ENCODE measurements around the gene SCIN. TPM values are rescaled to one million over a fixed set of nuclear protein-coding genes. Genes with fewer than 3 reads are reported as not detected.

Gene SCIN
- total RNA-seq, 1 donor from 2014 or later: 1.0 TPM

GRCh38 chr7:12565873-12566272, 4.6 kb upstream of the SCIN start:
- H3K9ac ChIP-seq (ENCODE audit: low read depth in 1 of 3, low read length in 3 of 3): no peak overlapping the region
- no peak overlapping the region for H3K4me3 ChIP-seq (ENCODE audit: low read length in 3 of 3)
- peaks cover 13 to 29% (median 22%) of the 10 kb centered on the region in 3 donors for H3K27me3 ChIP-seq (ENCODE audit: control insufficient read depth in 3 of 3, insufficient read depth in 3 of 3, low read length in 3 of 3)
- H3K9me3 ChIP-seq (ENCODE audit: control insufficient read depth in 3 of 3, low read length in 3 of 3): no peaks in the 10 kb centered on the region
- no peak overlapping the region for H3K27ac ChIP-seq (ENCODE audit: low read depth, low read length)
- peaks cover 0 to 10% (median 8%) of the 10 kb centered on the region in 3 donors for H3K4me1 ChIP-seq (ENCODE audit: control insufficient read depth in 3 of 3, insufficient read depth in 3 of 3, low read length in 3 of 3)
- H3K36me3 ChIP-seq (ENCODE audit: control insufficient read depth in 3 of 3, insufficient read depth in 3 of 3, low read length in 3 of 3): no peaks in the 10 kb centered on the region

DNA sequence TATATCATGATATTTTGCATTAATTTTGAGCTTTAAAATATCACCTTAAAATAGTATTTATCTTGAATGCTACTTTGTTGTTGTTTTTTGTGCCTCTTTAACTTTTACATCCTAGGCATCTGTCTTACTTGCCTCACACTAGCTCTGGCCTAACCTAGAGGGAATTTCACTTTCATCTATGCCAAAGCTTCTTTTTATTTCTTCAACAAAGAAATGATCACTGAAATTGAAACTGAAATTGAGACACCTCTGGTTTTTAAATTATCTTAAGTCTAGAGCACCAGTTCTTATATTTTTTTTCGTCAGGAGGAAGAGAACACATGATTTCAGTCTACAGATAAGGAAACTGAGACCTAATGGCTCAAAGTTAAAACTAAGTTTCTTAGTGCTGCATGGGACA, 3.5 kb upstream of the SCIN start:
- H3K27me3 ChIP-seq (ENCODE audit: control insufficient read depth in 3 of 3, insufficient read depth in 3 of 3, low read length in 3 of 3): peaks cover 22 to 33% (median 26%) of the 10 kb centered on the region in 3 donors

GRCh38 chr7:12569673-12570072, 847 bp upstream of the SCIN start:
- no peaks in the 10 kb centered on the region for H3K36me3 ChIP-seq (ENCODE audit: control insufficient read depth in 3 of 3, insufficient read depth in 3 of 3, low read length in 3 of 3)
- peaks cover 22 to 33% (median 26%) of the 10 kb centered on the region in 3 donors for H3K27me3 ChIP-seq (ENCODE audit: control insufficient read depth in 3 of 3, insufficient read depth in 3 of 3, low read length in 3 of 3)
- H3K4me1 ChIP-seq (ENCODE audit: control insufficient read depth in 3 of 3, insufficient read depth in 3 of 3, low read length in 3 of 3): peaks cover 0 to 14% (median 8%) of the 10 kb centered on the region in 3 donors
- H3K27ac ChIP-seq (ENCODE audit: low read depth, low read length): no peak overlapping the region
- no peaks in the 10 kb centered on the region for H3K9me3 ChIP-seq (ENCODE audit: control insufficient read depth in 3 of 3, low read length in 3 of 3)
- no peak overlapping the region for H3K4me3 ChIP-seq (ENCODE audit: low read length in 3 of 3)
- no peak overlapping the region for H3K9ac ChIP-seq (ENCODE audit: low read depth in 1 of 3, low read length in 3 of 3)

More for the DNA sequence above, 3.5 kb upstream of the SCIN start:
- H3K4me1 ChIP-seq (ENCODE audit: control insufficient read depth in 3 of 3, insufficient read depth in 3 of 3, low read length in 3 of 3): peaks cover 0 to 14% (median 8%) of the 10 kb centered on the region in 3 donors
- H3K27ac ChIP-seq (ENCODE audit: low read depth, low read length): no peak overlapping the region
- no peaks in the 10 kb centered on the region for H3K36me3 ChIP-seq (ENCODE audit: control insufficient read depth in 3 of 3, insufficient read depth in 3 of 3, low read length in 3 of 3)
- H3K4me3 ChIP-seq (ENCODE audit: low read length in 3 of 3): no peak overlapping the region
- no peak overlapping the region for H3K9ac ChIP-seq (ENCODE audit: low read depth in 1 of 3, low read length in 3 of 3)
- H3K9me3 ChIP-seq (ENCODE audit: control insufficient read depth in 3 of 3, low read length in 3 of 3): no peaks in the 10 kb centered on the region

GRCh38 chr7:12570168-12570533, 369 bp upstream of the SCIN start:
- Histone ChIP-seq H3K4me3 (ENCODE audit: low read length in 3 of 3) (peak overlapping the region; percentile 17 to 57 (median 45)), H3K27me3 (ENCODE audit: control insufficient read depth in 3 of 3, insufficient read depth in 3 of 3, low read length in 3 of 3) (peaks cover 22 to 33% (median 26%) of the 10 kb centered on the region in 3 donors), H3K36me3 (ENCODE audit: control insufficient read depth in 3 of 3, insufficient read depth in 3 of 3, low read length in 3 of 3) (no peaks in the 10 kb centered on the region), H3K9ac (ENCODE audit: low read depth in 1 of 3, low read length in 3 of 3) (no peak overlapping the region), H3K4me1 (ENCODE audit: control insufficient read depth in 3 of 3, insufficient read depth in 3 of 3, low read length in 3 of 3) (peaks cover 0 to 14% (median 8%) of the 10 kb centered on the region in 3 donors), H3K27ac (ENCODE audit: low read depth, low read length) (no peak overlapping the region), H3K9me3 (ENCODE audit: control insufficient read depth in 3 of 3, low read length in 3 of 3) (no peaks in the 10 kb centered on the region)

GRCh38 chr7:12571691-12572090, 1.2 kb downstream of the SCIN start:
- H3K36me3 ChIP-seq (ENCODE audit: control insufficient read depth in 3 of 3, insufficient read depth in 3 of 3, low read length in 3 of 3): no peaks in the 10 kb centered on the region

GRCh38 chr7:12572941-12573575, 2.5 kb downstream of the SCIN start:
- H3K27ac ChIP-seq (ENCODE audit: low read depth, low read length): no peak overlapping the region
- H3K4me3 ChIP-seq (ENCODE audit: low read length in 3 of 3): no peak overlapping the region
- no peaks in the 10 kb centered on the region for H3K36me3 ChIP-seq (ENCODE audit: control insufficient read depth in 3 of 3, insufficient read depth in 3 of 3, low read length in 3 of 3)
- H3K27me3 ChIP-seq (ENCODE audit: control insufficient read depth in 3 of 3, insufficient read depth in 3 of 3, low read length in 3 of 3): peaks cover 22 to 29% (median 24%) of the 10 kb centered on the region in 3 donors
- no peaks in the 10 kb centered on the region for H3K9me3 ChIP-seq (ENCODE audit: control insufficient read depth in 3 of 3, low read length in 3 of 3)
- H3K4me1 ChIP-seq (ENCODE audit: control insufficient read depth in 3 of 3, insufficient read depth in 3 of 3, low read length in 3 of 3): peaks cover 0 to 14% (median 8%) of the 10 kb centered on the region in 3 donors
- no peak overlapping the region for H3K9ac ChIP-seq (ENCODE audit: low read depth in 1 of 3, low read length in 3 of 3)

More at GRCh38 chr7:12571691-12572090, 1.2 kb downstream of the SCIN start:
- Histone ChIP-seq H3K27ac (ENCODE audit: low read depth, low read length) (no peak overlapping the region), H3K9ac (ENCODE audit: low read depth in 1 of 3, low read length in 3 of 3) (no peak overlapping the region), H3K4me3 (ENCODE audit: low read length in 3 of 3) (no peak overlapping the region), H3K9me3 (ENCODE audit: control insufficient read depth in 3 of 3, low read length in 3 of 3) (no peaks in the 10 kb centered on the region), H3K27me3 (ENCODE audit: control insufficient read depth in 3 of 3, insufficient read depth in 3 of 3, low read length in 3 of 3) (peaks cover 22 to 33% (median 26%) of the 10 kb centered on the region in 3 donors), H3K4me1 (ENCODE audit: control insufficient read depth in 3 of 3, insufficient read depth in 3 of 3, low read length in 3 of 3) (peaks cover 0 to 14% (median 8%) of the 10 kb centered on the region in 3 donors)

- no peak overlapping the region for H3K4me3 ChIP-seq (ENCODE audit: low read length in 3 of 3)
- peaks cover 19 to 21% (median 20%) of the 10 kb centered on the region in 3 donors for H3K27me3 ChIP-seq (ENCODE audit: control insufficient read depth in 3 of 3, insufficient read depth in 3 of 3, low read length in 3 of 3)
- H3K27ac ChIP-seq (ENCODE audit: low read depth, low read length): no peak overlapping the region
- H3K36me3 ChIP-seq (ENCODE audit: control insufficient read depth in 3 of 3, insufficient read depth in 3 of 3, low read length in 3 of 3): no peaks in the 10 kb centered on the region
- H3K9ac ChIP-seq (ENCODE audit: low read depth in 1 of 3, low read length in 3 of 3): no peak overlapping the region
- peaks cover 0 to 14% (median 8%) of the 10 kb centered on the region in 3 donors for H3K4me1 ChIP-seq (ENCODE audit: control insufficient read depth in 3 of 3, insufficient read depth in 3 of 3, low read length in 3 of 3)
- H3K9me3 ChIP-seq (ENCODE audit: control insufficient read depth in 3 of 3, low read length in 3 of 3): no peaks in the 10 kb centered on the region
These were observed 3.4 kb downstream of the SCIN start for GRCh38 chr7:12573885-12574284.

GRCh38 chr7:12578930-12579640, 8.6 kb downstream of the SCIN start:
- no peaks in the 10 kb centered on the region for H3K36me3 ChIP-seq (ENCODE audit: control insufficient read depth in 3 of 3, insufficient read depth in 3 of 3, low read length in 3 of 3)
- no peak overlapping the region for H3K27ac ChIP-seq (ENCODE audit: low read depth, low read length)
- no peaks in the 10 kb centered on the region for H3K27me3 ChIP-seq (ENCODE audit: control insufficient read depth in 3 of 3, insufficient read depth in 3 of 3, low read length in 3 of 3)
- H3K9ac ChIP-seq (ENCODE audit: low read depth in 1 of 3, low read length in 3 of 3): no peak overlapping the region
- no peaks in the 10 kb centered on the region for H3K4me1 ChIP-seq (ENCODE audit: control insufficient read depth in 3 of 3, insufficient read depth in 3 of 3, low read length in 3 of 3)
- H3K4me3 ChIP-seq (ENCODE audit: low read length in 3 of 3): no peak overlapping the region
- no peaks in the 10 kb centered on the region for H3K9me3 ChIP-seq (ENCODE audit: control insufficient read depth in 3 of 3, low read length in 3 of 3)

DNA sequence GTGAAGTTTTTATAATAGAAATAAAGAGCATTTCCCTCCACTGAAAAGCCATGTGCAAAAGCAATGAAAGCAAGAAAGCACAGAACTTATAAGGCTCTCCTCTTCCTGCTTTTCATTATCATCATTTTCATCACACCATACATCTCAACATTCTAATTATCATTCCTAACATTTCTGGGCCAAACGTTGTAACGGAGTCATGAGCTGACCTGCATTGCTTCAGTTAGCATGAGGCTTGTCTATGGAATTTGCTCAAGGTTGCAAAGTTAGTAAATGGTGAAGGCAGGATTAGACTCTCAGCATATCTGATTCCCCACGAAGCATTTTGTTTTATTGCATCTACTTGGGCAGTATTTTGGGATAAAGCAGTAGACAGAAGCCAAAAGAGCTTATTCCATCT, 11.4 kb downstream of the SCIN start:
- Histone ChIP-seq H3K27ac (ENCODE audit: low read depth, low read length) (no peak overlapping the region), H3K9ac (ENCODE audit: low read depth in 1 of 3, low read length in 3 of 3) (no peak overlapping the region)

GRCh38 chr7:12582362-12582761, 11.8 kb downstream of the SCIN start:
- no peak overlapping the region for H3K27ac ChIP-seq (ENCODE audit: low read depth, low read length)
- H3K9me3 ChIP-seq (ENCODE audit: control insufficient read depth in 3 of 3, low read length in 3 of 3): no peaks in the 10 kb centered on the region
- H3K36me3 ChIP-seq (ENCODE audit: control insufficient read depth in 3 of 3, insufficient read depth in 3 of 3, low read length in 3 of 3): no peaks in the 10 kb centered on the region
- H3K4me3 ChIP-seq (ENCODE audit: low read length in 3 of 3): no peak overlapping the region
- H3K4me1 ChIP-seq (ENCODE audit: control insufficient read depth in 3 of 3, insufficient read depth in 3 of 3, low read length in 3 of 3): no peaks in the 10 kb centered on the region
- H3K27me3 ChIP-seq (ENCODE audit: control insufficient read depth in 3 of 3, insufficient read depth in 3 of 3, low read length in 3 of 3): no peaks in the 10 kb centered on the region
- no peak overlapping the region for H3K9ac ChIP-seq (ENCODE audit: low read depth in 1 of 3, low read length in 3 of 3)

More for the DNA sequence above, 11.4 kb downstream of the SCIN start:
- H3K36me3 ChIP-seq (ENCODE audit: control insufficient read depth in 3 of 3, insufficient read depth in 3 of 3, low read length in 3 of 3): no peaks in the 10 kb centered on the region
- H3K4me1 ChIP-seq (ENCODE audit: control insufficient read depth in 3 of 3, insufficient read depth in 3 of 3, low read length in 3 of 3): no peaks in the 10 kb centered on the region
- no peaks in the 10 kb centered on the region for H3K27me3 ChIP-seq (ENCODE audit: control insufficient read depth in 3 of 3, insufficient read depth in 3 of 3, low read length in 3 of 3)
- H3K9me3 ChIP-seq (ENCODE audit: control insufficient read depth in 3 of 3, low read length in 3 of 3): no peaks in the 10 kb centered on the region
- no peak overlapping the region for H3K4me3 ChIP-seq (ENCODE audit: low read length in 3 of 3)
